Measurements from ENCODE around the gene CTNND2.

The CTNND2 gene

DNA sequence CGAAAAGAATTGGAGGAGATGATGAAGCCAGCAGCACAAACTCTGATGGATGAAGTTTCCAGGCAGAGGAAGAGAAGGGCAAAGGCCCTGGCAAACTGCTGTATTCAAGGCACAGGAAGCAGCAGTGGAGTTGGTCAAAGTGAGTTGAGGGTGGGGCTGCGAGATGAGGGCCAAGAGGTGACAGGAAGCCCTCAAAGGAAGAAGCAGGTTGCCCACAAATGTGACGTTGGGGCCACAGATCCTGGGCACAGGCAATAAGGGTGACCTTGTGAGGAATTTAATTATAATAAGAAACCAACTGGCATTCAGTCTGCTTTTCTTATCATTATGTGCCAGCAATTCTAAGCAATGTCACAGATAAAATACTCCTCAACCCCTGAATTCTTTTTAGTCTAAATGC, 261.8 kb downstream of the CTNND2 start:
- no peak overlapping the region for H3K9ac ChIP-seq
- TF ChIP-seq, protein P1, sequence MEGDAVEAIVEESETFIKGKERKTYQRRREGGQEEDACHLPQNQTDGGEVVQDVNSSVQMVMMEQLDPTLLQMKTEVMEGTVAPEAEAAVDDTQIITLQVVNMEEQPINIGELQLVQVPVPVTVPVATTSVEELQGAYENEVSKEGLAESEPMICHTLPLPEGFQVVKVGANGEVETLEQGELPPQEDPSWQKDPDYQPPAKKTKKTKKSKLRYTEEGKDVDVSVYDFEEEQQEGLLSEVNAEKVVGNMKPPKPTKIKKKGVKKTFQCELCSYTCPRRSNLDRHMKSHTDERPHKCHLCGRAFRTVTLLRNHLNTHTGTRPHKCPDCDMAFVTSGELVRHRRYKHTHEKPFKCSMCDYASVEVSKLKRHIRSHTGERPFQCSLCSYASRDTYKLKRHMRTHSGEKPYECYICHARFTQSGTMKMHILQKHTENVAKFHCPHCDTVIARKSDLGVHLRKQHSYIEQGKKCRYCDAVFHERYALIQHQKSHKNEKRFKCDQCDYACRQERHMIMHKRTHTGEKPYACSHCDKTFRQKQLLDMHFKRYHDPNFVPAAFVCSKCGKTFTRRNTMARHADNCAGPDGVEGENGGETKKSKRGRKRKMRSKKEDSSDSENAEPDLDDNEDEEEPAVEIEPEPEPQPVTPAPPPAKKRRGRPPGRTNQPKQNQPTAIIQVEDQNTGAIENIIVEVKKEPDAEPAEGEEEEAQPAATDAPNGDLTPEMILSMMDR (conservative IDR thresholded peaks at IDR 0.05; ENCODE audit: low read depth, low read length) = no peak
- no peak overlapping the region for H2AFZ ChIP-seq (ENCODE audit: low read depth)
- H3K79me2 ChIP-seq (ENCODE audit: insufficient read depth, low read depth) = no peaks in the 10 kb centered on the region
- H3K4me3 ChIP-seq (IDR thresholded peaks at IDR 0.05; ENCODE audit: insufficient read depth, low read depth, low read length) = no peak overlapping the region
- no peaks in the 10 kb centered on the region for H3K27me3 ChIP-seq (ENCODE audit: insufficient read depth, low read depth)
- no peaks in the 10 kb centered on the region for H3K4me1 ChIP-seq (ENCODE audit: low read depth, poor library complexity, severe bottlenecking)
- H3K27ac ChIP-seq = no peak overlapping the region
- H3K36me3 ChIP-seq (ENCODE audit: insufficient read depth) = no peaks in the 10 kb centered on the region
- no peaks in the 10 kb centered on the region for H4K20me1 ChIP-seq (ENCODE audit: insufficient read depth)
- no peak overlapping the region for H3K4me2 ChIP-seq

DNA sequence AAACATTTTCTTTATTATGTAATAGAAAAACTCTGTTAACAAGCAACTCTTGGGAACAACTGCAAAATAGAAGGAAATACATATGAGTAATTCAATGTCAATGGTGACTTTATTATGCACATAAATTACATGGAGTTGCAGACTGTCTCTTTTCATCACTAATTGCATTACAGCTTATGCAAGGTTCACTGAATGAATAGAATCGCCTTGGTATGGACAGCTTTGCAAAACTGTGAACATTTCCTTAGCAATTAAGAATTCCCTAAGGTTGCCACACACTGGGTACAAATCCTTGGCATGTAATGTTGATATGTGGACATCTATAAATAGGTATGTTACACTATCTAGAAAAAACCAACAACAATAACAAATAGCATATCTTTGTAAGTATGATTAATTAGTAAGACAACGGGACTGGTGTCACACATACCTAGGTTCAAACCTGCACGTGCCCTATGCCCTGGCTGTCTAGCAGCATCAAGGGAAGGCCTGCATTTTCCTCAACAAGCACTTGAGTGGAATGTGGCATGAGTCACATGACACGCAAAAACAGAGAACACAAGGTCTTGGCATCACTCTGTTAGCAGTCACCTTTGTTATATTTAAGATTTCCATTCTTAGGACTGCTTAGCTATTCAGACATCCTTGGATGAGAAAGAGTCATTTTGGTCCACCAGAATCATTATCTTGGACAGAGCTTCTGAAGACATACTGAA, 263.9 kb downstream of the CTNND2 start:
- Histone ChIP-seq H2AFZ (ENCODE audit: low read depth) (no peak overlapping the region), H3K4me3 (IDR thresholded peaks at IDR 0.05; ENCODE audit: insufficient read depth, low read depth, low read length) (no peak overlapping the region), H3K4me1 (ENCODE audit: low read depth, poor library complexity, severe bottlenecking) (no peaks in the 10 kb centered on the region), H4K20me1 (ENCODE audit: insufficient read depth) (no peaks in the 10 kb centered on the region), H3K79me2 (ENCODE audit: insufficient read depth, low read depth) (no peaks in the 10 kb centered on the region), H3K9ac (no peak overlapping the region), H3K36me3 (ENCODE audit: insufficient read depth) (no peaks in the 10 kb centered on the region), H3K27me3 (ENCODE audit: insufficient read depth, low read depth) (no peaks in the 10 kb centered on the region), H3K27ac (no peak overlapping the region), H3K4me2 (no peak overlapping the region)
- TF ChIP-seq, protein P1 (conservative IDR thresholded peaks at IDR 0.05; ENCODE audit: low read depth, low read length) = no peak

DNA sequence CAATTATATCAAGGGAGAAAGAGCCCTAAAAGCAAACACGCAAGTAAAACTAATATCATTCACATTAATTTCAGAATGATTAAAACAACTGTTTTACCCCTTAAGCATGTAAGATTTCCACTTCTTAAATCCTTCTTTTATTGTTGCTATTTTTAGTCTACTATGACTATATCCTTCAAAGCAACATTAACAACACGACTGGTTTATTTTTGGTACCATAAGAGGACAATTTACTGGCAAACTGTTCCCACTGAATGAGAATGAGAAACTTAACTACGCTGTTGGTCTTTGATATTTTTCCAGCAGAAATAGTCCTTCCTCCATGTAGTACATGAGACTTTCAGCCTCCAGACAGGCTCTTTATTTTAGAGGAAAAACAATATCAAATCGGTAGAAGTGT, 281.5 kb downstream of the CTNND2 start:
- Histone ChIP-seq H3K4me1 (ENCODE audit: low read depth, poor library complexity, severe bottlenecking) (no peaks in the 10 kb centered on the region), H3K9ac (no peak overlapping the region), H4K20me1 (ENCODE audit: insufficient read depth) (no peaks in the 10 kb centered on the region), H3K27ac (no peak overlapping the region), H3K4me2 (no peak overlapping the region), H2AFZ (ENCODE audit: low read depth) (no peak overlapping the region), H3K4me3 (IDR thresholded peaks at IDR 0.05; ENCODE audit: insufficient read depth, low read depth, low read length) (no peak overlapping the region), H3K36me3 (ENCODE audit: insufficient read depth) (no peaks in the 10 kb centered on the region), H3K27me3 (ENCODE audit: insufficient read depth, low read depth) (no peaks in the 10 kb centered on the region), H3K79me2 (ENCODE audit: insufficient read depth, low read depth) (no peaks in the 10 kb centered on the region)
- TF ChIP-seq, protein P1 (conservative IDR thresholded peaks at IDR 0.05; ENCODE audit: low read depth, low read length) = no peak

DNA sequence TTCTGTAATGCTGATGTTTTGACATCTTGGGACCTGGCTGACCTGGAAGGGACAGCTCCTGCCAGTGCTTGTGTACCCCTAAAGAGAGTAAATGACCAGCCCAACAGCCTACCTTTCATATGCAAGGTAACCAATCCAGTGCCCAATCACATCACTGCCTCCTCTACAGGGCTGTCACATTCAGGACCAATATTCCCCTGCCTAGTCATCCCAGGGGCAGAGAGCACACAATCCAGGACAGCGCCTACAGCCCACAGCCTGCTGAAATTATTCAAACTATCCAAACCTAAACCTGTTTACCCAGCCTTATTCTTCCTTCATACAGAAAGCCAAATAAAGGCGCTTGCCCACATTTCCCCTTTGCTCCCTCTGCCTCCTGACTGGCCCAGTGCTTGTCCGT, 284.1 kb downstream of the CTNND2 start:
- no peaks in the 10 kb centered on the region for H3K79me2 ChIP-seq (ENCODE audit: insufficient read depth, low read depth)
- H4K20me1 ChIP-seq (ENCODE audit: insufficient read depth) = no peaks in the 10 kb centered on the region
- no peak overlapping the region for H3K4me2 ChIP-seq
- H3K27ac ChIP-seq = no peak overlapping the region
- H3K9ac ChIP-seq = no peak overlapping the region
- no peak overlapping the region for H3K4me3 ChIP-seq (IDR thresholded peaks at IDR 0.05; ENCODE audit: insufficient read depth, low read depth, low read length)
- no peak overlapping the region for H2AFZ ChIP-seq (ENCODE audit: low read depth)
- no peaks in the 10 kb centered on the region for H3K36me3 ChIP-seq (ENCODE audit: insufficient read depth)
- no peaks in the 10 kb centered on the region for H3K4me1 ChIP-seq (ENCODE audit: low read depth, poor library complexity, severe bottlenecking)
- no peaks in the 10 kb centered on the region for H3K27me3 ChIP-seq (ENCODE audit: insufficient read depth, low read depth)
- TF ChIP-seq, protein P1 (conservative IDR thresholded peaks at IDR 0.05; ENCODE audit: low read depth, low read length) = no peak

All from KMS-11 (cell line).